DMS153 (cell line): ENCODE measurements around the gene MLXIP.

Experiments
- DNase-seq: peaks from one replicate; lab custom pipeline; 2025; lab: John Stamatoyannopoulos, UW

MLXIP gene

DNA sequence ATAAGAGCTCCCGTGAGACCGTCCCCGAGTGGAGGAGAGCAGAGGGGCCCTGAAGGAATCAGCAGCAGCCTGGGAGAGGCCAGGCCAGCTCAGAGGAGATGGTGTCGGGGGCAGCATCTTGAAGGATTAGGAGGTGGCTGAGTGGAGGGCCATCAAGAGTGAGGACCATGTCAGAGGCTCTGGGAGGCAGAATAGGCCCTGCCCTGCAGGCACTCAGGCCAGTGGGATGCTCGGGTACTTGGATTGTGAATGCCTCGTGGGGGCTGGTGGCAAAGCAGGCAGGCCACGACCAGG, 47.7 kb downstream of the MLXIP start:
- DNase-seq, result no peak

DNA sequence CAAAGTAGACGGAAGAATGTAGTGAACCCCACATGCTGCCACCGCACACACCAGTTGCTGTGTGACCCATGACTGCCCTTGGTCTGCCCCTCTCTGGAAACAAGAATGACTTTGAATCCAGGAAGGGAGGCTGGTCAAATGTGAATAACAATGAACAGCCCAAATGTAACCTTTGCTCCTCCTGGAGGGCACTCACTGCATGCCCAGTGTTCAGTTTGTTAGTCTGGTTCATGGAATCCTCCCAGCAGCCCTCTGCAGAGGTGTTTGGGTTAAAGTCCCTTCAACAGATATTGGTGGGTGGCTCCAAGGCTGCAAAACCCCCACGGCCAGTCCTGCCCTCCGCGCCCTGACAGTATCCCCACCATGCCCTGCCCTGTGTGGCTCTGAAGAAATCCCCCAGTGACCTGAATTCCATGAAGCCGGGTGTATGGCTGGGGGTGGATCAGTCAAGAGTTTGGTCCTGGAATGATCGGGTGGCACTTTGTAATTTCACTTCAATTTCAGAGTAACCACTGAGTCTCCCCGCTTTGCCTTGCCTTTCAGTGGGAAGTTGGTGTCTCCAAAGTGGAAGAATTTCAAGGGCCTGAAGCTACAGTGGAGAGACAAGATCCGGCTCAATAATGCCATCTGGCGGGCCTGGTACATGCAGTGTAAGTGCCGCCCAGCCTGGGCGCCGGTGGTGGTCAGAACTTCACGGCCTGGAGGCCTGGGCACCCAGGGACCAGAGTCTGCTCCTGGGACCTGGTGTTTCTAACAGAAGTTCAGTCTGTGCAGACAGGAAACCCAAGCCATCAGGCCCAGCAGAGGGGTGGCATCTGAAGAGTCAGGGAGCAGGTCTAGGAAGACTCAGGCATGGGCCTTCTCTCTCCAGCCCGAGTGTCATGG, 48.4 kb downstream of the MLXIP start:
- no peak for DNase-seq

DNA sequence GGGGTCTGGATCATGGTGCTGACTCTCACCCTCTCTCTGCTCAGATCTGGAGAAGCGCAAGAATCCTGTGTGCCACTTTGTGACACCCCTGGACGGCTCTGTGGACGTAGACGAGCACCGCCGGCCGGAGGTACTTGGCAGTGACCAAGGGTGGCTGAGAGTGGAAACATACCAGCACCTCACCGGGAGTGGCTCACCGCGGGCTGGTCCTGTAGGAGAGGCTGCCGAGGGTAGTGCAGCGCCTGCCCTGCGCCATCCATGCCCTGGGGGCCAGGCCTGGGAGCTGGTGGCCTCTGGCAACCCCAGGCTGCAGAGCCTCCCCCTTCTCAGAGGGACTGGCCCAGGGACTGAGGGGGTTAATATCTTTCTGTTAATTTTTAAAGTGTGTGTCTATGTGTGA, 49.3 kb downstream of the MLXIP start:
- DNase-seq, result no peak

DNA sequence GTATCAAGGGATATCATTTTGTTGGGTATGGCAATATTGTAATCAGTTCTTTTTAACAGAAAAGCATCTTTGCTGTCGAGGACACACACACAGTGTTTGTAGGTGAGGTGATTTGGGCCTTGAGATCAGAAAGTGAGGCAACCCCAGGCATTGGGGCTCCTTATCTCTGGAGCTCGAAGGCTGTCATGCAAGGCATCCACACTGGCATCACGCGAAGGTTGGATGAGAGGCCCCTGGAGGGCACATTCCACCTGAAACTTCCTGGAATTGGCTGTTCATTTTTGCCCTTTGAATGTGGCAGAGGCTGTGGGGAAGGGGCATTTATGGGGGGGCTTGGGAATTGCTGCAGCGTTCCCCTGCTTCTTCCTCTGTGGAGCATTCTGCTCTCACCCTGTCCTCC, 49.9 kb downstream of the MLXIP start:
- DNase-seq, result no peak

DNA sequence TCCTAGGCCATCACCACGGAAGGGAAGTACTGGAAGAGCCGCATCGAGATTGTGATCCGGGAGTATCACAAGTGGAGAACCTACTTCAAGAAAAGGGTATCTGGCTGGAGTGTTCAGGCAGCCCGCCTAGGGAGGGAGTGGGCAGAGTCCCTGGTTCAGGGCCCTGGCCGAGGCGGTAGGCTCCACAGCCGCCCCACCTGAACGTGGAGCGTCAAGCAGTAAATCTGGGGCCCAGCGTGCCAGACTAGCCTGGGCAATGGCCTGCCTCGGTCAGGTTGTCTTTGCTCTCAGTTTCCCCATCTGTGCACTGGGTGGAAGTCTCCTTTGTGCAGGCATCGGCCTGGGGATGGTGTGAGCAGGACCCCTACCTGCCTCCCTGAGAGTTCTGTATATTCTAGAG, 50.6 kb downstream of the MLXIP start:
- no peak for DNase-seq

DNA sequence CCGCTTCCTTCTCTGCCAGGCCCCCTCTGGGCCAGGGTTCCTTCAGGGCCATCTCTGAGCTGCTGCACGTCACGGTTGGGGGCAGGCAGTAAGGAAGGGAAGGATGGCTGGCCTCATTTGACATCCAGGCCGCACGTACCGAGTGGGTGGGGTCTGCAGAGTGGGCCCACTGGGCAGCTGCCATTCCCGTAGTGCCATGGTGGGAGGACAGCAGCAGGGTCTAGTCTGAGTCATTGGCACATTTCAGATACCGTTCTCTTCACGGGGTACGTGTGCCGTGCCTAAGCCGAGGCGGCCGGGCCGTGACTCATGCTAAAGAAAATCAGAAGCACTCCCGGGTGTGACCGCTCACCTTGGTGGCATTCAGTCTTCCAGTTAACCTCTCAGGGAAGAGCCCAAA, 51.6 kb downstream of the MLXIP start:
- DNase-seq, result no peak

DNA sequence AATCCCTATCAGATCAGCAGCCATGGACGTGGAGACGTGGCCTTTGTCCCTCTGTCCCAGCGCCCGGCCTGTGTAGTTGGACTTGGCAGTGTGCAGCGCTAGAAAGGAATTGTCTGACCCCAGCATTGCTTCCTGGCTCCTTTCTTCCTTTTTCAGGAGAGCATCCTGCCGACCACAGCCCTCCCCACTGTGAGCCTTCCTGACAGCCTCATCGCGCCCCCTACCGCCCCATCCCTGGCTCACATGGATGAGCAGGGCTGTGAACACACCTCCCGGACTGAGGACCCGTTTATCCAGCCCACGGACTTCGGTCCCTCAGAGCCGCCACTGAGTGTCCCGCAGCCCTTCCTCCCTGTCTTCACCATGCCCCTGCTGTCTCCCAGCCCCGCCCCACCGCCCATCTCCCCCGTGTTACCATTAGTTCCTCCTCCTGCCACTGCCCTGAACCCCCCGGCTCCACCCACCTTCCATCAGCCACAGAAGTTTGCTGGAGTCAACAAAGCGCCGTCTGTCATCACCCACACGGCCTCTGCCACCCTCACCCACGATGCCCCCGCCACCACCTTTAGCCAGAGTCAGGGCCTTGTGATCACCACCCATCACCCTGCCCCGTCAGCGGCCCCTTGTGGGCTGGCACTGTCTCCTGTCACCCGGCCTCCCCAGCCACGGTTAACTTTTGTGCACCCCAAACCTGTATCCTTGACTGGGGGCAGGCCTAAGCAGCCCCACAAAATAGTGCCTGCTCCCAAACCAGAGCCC, 54.8 kb downstream of the MLXIP start:
- no peak for DNase-seq

DNA sequence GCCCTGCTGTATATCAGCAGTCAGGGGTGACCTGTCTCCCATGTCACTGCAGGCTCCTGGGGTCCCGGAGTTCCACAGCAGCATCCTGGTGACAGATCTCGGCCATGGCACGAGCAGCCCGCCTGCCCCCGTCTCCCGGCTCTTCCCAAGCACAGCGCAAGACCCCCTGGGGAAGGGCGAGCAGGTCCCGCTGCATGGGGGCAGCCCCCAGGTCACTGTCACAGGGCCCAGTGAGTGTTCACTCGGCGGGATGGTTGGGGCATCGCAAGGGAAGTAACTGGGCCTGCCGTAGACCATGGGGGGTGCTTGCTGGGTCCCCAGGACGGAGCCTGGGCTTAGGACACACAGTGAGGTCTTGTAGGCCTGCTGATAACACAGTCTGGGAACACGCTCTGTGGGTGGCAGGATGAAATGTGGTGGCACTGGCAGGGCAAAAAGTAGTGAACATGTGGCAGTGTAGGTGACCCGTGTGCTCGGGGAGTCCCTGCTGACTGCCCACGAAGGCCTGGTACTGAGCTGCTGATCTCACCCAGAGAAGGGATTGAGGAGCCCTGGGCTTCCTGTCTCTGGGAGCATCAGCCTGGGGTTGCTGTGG, 57.0 kb downstream of the MLXIP start:
- DNase-seq, result no peak

DNA sequence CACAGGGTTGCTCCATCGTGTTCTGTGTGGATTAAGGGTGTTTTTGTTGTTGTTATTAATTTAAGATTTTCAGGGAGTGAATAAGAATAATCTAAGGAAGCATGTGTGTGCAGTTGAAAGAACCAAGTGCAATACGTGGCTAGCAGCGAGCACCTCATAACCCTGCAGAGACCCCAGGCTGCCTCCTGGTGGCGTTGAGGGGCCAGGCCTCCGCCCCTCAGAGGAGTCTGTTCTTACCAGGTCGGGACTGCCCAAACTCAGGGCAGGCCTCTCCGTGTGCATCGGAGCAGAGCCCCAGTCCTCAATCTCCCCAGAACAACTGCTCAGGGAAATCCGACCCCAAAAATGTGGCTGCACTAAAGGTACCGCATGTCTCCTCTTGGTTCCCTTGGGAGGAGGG, 58.7 kb downstream of the MLXIP start:
- no peak for DNase-seq

DNA sequence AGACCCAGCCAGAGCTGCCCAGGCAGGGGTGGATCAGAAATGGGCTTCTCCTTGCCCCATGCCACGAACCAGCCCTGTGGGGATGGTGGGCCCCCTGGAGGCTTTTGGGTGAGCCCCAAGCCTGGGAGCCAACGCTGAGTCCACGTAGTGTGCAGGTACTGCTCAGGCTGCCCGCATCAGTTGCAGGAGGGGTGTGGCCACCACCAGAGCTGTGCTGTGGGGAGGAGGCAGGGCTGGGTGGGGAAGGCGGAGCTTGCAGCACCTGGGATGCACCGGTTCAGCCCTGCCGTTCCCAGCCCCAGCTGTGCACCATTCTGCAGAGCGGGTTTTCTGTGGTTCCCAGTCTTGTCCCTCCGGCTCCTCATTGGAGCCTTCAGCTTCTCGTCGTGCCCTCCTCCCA, 59.1 kb downstream of the MLXIP start:
- no peak for DNase-seq

DNA sequence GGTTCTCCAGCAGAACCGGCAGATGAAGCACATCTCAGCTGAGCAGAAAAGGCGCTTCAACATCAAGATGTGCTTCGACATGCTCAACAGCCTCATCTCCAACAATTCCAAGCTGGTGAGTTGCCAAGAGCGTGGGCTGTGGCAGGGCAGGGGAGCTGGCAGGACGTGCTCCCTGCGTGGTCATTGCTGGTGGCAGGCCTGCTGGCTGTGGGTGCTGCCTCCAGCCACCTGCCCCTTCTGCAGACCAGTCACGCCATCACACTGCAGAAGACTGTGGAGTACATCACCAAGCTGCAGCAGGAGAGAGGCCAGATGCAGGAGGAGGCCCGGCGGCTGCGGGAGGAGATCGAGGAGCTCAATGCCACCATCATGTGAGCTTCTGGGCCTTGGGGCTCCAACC, 59.6 kb downstream of the MLXIP start:
- no peak for DNase-seq

DNA sequence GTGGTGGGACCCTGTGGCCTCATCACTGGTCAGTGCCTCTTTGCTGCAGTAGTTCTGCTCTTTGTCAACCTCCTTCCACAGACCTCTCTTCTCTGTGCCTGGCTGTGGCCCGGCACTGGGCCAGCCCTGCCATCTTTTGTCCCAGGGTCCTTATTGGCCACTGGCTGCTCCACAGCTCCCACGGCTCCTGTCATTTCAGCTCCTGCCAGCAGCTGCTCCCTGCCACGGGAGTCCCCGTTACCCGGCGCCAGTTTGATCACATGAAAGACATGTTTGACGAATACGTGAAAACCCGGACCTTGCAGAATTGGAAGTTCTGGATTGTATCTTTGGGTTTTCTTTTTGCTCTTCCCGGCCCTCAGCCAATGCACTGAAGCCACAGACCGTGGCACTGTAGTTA, 60.1 kb downstream of the MLXIP start:
- no peak for DNase-seq

DNA sequence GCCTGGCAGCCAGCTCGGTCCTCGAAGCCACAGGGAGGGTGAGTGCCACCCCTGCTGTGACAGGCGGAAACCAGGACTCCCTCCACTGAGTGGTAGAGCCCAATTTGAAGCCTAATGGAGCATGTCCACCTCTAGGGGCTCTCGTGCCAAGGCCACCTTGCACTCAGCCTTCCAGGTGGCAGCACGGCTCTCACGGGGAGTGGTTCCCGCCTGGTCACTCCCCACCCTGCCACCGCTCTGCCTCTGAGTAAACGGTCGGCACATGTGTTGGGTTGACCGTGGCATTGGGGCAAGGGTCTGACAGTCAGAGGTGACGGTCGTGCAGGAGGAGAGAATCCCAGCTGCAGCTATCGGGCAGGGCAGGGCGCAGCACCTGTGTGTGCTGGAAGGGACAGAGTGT, 60.7 kb downstream of the MLXIP start:
- no peak for DNase-seq

DNA sequence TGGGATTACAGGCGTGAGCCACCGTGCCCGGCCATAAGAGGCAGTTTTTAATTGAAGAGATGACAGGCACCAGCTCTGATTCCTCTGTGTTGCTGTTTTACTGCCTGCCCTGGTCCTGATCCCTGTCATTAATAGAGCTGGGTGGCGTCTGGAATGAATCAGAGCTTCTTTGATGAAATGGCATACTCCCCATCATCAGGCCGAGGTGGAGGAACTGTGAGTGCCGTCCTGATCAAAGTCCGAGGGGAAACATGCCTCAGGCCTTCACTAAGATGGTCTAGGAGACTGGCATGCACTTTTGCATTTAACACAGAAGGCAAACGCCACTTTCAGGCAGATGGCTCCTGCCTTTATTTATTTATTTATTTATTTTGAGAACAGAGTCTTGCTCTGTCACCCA, 61.4 kb downstream of the MLXIP start:
- no peak for DNase-seq

DNA sequence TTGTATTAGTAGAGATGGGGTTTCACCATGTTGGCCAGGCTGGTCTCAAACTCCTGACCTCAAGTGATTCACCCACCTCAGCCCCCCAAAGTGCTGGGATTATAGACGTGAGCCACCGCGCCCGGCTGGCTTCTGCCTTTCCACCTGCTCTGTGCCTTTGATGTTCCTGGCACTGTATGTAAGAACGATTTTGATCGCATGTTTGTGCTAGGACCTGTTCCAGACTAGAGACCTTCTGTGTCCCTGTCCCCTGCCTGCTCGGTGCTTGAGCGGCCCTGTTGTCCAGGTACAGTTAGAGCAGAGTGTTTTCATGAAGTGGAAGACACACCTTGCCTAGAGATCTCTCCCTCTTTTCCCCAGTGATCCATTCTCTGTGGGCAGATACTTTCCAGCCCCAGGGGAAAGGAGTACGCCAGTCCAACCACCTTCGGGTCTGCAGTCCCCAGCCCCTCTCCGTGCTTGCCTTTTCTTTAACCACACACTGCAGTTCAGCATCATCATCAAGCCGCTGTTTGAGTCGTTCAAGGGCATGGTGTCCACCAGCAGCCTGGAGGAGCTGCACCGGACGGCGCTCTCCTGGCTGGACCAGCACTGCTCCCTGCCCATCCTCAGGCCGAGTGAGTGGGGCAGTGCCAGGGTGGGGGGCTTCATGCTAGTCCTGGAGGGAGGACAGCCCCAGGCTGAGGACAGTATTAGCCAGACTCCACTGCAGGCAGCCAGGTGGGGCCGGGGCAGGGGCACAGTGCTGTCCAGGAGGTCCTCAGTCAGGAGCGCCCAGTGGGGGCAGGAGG, 62.1 kb downstream of the MLXIP start:
- DNase-seq, result no peak

DNA sequence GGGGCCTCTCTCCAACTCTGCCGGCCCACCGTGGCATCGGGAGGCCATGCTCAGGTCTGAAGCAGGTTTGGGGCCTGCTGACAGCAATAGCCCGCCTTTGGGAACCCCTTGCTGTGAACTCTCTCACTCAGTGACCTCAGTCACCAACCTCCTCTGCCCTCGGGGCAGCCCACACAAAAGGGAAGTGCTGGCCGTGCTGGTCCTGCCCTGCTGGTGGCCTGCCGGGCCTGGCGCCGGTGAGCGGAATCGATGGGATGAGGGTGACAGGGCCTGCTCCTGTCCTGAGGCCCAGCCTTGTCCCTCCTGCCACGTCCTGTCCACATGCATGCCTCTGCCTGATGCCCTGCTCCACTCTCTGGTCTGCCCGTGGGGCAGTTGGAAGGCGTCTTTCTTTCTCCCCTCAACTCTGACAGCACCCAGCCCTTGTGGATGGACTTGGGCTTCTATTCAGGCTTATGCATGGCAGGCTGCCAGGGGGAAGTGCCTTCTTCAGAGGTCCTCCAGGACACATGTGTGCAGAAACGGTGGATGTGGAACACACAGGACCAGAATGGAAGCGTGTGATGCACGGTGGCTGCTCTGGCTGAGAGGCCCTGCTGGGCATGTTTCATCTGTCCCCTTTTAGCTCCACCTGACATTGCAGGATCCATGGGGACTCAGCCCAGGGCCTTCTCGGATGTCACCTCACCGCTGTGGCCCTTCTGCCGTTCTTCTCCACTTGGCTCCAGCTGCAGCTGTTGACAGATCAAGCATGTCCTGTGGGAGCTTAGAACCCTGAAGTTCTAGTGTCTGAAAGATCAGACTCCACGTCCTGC, 63.6 kb downstream of the MLXIP start:
- DNase-seq, result no peak

DNA sequence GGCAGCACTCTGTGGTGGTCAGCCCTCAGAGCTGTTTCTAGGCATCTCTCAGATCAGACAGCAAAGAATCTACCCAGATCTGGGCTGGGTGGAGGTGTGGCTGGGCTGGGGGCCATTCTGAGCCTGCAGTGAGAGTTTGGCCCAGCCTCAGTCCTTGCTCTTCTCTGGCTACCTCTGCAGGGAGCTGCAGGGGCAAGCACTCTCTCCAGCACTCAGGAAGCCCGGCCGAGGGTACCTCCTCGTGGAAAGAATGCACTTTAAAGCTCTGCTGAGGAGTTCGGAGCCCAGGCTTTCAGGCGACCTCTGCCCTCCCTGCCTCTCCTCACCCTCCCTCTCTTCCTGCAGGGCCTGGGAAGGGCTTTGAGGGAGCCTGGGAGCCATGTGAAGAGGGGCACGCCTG, 64.3 kb downstream of the MLXIP start:
- DNase-seq, result no peak

DNA sequence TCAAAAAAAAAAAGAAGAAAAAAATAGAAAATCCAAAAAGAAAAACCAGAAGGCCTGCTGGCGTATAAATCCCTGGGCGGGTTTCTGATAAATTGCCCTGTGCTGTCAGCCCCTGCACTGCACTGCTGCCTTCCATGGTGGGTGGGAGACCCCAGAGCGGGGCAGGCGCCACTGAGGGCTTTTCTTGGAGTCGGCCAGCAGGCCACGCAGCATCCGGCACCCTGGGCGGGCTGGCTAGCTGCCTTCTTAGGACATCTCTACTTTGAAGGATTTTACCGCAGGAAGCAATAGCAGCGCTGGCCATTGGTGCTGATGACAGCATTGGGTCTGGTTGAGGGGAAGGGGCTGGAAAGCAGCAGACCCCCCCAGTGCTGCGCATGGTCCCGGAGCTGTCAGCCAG, 66.3 kb downstream of the MLXIP start:
- DNase-seq, result no peak

DNA sequence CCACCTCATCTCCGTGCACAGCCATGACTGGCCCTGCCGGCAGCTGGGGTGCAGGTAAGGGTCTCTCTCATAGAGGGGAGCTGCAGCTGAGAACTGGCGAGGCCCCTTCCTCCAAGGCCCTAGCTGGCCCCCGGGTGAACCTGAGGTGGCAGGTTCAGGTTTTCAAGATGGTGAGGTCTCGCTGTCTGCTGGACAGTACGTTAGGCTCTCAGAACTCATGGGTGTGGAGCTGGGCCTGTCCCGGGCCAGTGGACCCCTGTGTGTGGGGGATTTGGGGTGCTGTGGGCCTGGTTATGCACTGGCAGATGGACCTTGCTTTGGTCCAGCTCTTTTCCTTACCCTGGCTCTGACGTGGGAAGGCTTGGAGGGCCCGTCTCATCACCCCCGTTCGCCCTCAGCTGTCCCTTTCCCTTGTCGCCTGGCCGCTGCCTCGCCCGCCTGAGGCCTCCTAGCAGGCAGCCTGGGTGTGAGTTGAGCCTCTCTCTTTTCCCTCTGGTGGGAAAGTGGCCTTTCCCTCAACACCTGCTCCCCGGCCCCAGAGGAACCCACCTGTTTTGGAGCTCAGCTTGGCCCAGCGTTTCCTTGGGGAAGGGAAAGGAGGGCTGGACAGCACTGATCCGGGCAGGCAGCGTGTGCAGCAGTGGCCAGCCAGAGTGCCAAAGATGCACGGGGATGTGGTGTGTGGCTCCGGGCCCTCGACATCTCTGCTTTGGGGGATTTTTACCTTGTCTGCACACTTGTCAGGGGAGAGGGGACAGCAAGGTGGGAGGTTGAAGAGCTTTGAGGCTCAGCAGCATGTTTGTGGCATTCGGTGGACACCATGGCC, 67.2 kb downstream of the MLXIP start:
- DNase-seq, result no peak

DNA sequence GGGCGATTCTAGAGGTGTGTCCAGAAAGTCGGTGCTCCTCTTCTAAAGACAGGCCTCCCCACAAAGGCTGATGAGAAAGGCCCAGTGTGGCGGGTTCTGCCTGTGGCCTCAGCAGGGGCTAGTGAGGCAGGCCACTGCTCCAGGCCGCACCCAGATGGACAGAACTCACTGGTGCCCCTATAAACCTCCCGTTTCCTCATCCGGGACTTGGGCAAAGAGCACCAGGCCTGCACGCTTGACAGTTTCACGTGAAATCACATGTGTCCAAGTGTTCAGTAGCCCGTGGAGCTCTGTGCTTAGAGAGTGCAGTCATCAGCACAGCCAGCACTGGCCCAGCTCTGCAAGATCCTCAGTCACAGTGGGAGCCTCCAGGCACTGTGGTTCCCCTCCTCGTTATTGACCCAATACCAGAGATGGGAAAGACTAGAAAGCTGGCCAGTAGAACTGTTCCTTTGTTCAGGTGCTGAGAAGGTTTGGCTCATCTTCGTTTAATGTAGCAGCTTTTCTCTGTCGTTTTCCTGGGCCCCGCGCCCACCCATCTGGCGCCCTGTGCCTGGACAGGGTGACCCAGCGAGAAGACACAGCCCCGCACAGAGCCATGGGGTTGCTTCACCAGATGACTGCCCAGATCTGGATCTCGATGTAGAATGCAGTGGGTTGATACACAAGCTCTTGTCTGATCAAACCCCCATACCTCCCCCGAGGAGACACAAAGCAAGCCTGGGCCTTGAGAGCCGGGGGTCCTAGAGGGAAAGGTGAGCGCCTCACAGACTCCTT, 69.1 kb downstream of the MLXIP start:
- DNase-seq, result no peak
